Stimulated activated CD8-positive, alpha-beta memory T cell treated with anti-CD3 and anti-CD28 coated beads, Interleukin-15, amount 100 ng/mL, for 24 hours (primary cell): ENCODE measurements around the gene NBEAL2.

Experiments
- DNase-seq: peaks from one replicate; pipeline ENCODE4 v3.0.0-alpha.2; 2020; ENCODE audit warnings: low read depth

Gene NBEAL2

GRCh38 chr3:46978985-46979944 lies at the start of gene NBEAL2:
Gene NBEAL2, plus strand, starts transcription at chr3:46979666. Its CDS starts 196 bp downstream, at chr3:46979862.
- peak; percentile 85 for DNase-seq

GRCh38 chr3:46930166-46930944 lies 49.1 kb upstream of the NBEAL2 start:
- no peak for DNase-seq

- no peak for DNase-seq
These were observed 48.5 kb upstream of the NBEAL2 start for GRCh38 chr3:46930945-46931403.

- DNase-seq = no peak
These were observed 47.7 kb upstream of the NBEAL2 start for GRCh38 chr3:46931631-46932331.

- DNase-seq = no peak
These were observed 46.8 kb upstream of the NBEAL2 start for GRCh38 chr3:46932455-46933225.

GRCh38 chr3:46933261-46933660 lies 46.2 kb upstream of the NBEAL2 start:
- no peak for DNase-seq

- no peak for DNase-seq
These were observed 45.4 kb upstream of the NBEAL2 start for GRCh38 chr3:46934072-46934471.

GRCh38 chr3:46934498-46935167 lies 44.8 kb upstream of the NBEAL2 start:
- no peak for DNase-seq

GRCh38 chr3:46935168-46935858 lies 44.2 kb upstream of the NBEAL2 start:
- DNase-seq = no peak

- no peak for DNase-seq
These were observed 43.4 kb upstream of the NBEAL2 start for GRCh38 chr3:46935989-46936558.

GRCh38 chr3:46936733-46937250 lies 42.7 kb upstream of the NBEAL2 start:
- DNase-seq = no peak

- DNase-seq = no peak
These were observed 41.3 kb upstream of the NBEAL2 start for GRCh38 chr3:46938118-46938517.

GRCh38 chr3:46939578-46940445 lies 39.7 kb upstream of the NBEAL2 start:
- DNase-seq = no peak

GRCh38 chr3:46942076-46942475 lies 37.4 kb upstream of the NBEAL2 start:
- DNase-seq = no peak

GRCh38 chr3:46942481-46943236 lies 36.8 kb upstream of the NBEAL2 start:
- no peak for DNase-seq

- no peak for DNase-seq
These were observed 36.0 kb upstream of the NBEAL2 start for GRCh38 chr3:46943237-46944187.

GRCh38 chr3:46944191-46944590 lies 35.3 kb upstream of the NBEAL2 start:
- no peak for DNase-seq
